ENCODE results near the gene ZAP70. TPM values are rescaled to one million over a fixed set of nuclear protein-coding genes. Genes with fewer than 3 reads are reported as not detected.

The ZAP70 gene
- total RNA-seq, 2 donors from 2014 or later, result 8.3 to 10.4 TPM

- Histone ChIP-seq H3K27ac (ENCODE audit: low read depth, low read length) (no peak overlapping the region), H3K27me3 (ENCODE audit: control insufficient read depth, insufficient read depth, low read length, poor library complexity, severe bottlenecking) (no peaks in the 10 kb centered on the region), H3K36me3 (ENCODE audit: control insufficient read depth, insufficient read depth, low read length) (no peaks in the 10 kb centered on the region), H3K9ac (ENCODE audit: extremely low read depth, low read length, poor library complexity, severe bottlenecking) (no peak overlapping the region), H3K9me3 (ENCODE audit: control insufficient read depth, low read length) (no peaks in the 10 kb centered on the region), H3K4me3 (ENCODE audit: low read length) (no peak overlapping the region), H3K4me1 (ENCODE audit: control insufficient read depth, insufficient read depth, low read length) (peaks cover 22% of the 10 kb centered on the region)
- peaks cover 56% of the 10 kb centered on the region for H3K4me1 Mint-ChIP-seq
- H3K36me3 Mint-ChIP-seq (ENCODE audit: low read depth), result no peaks in the 10 kb centered on the region
- peak overlapping the region; percentile 33 for H3K27ac Mint-ChIP-seq
- H3K4me3 Mint-ChIP-seq, result no peak overlapping the region
- H3K9me3 Mint-ChIP-seq, result no peaks in the 10 kb centered on the region
- TF ChIP-seq, protein P1, sequence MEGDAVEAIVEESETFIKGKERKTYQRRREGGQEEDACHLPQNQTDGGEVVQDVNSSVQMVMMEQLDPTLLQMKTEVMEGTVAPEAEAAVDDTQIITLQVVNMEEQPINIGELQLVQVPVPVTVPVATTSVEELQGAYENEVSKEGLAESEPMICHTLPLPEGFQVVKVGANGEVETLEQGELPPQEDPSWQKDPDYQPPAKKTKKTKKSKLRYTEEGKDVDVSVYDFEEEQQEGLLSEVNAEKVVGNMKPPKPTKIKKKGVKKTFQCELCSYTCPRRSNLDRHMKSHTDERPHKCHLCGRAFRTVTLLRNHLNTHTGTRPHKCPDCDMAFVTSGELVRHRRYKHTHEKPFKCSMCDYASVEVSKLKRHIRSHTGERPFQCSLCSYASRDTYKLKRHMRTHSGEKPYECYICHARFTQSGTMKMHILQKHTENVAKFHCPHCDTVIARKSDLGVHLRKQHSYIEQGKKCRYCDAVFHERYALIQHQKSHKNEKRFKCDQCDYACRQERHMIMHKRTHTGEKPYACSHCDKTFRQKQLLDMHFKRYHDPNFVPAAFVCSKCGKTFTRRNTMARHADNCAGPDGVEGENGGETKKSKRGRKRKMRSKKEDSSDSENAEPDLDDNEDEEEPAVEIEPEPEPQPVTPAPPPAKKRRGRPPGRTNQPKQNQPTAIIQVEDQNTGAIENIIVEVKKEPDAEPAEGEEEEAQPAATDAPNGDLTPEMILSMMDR (conservative IDR thresholded peaks at IDR 0.05), result no peak
- peak; percentile 47 for DNase-seq
- no peaks in the 10 kb centered on the region for H3K27me3 Mint-ChIP-seq (ENCODE audit: insufficient read depth)
- WGBS, 2 experiments (ENCODE audit: insufficient coverage in 1 of 2, insufficient read length in 1 of 2), result 90 to 100% methylated on average over 3 to 9 of the region's 9 CpGs
Measured at GRCh38 chr2:97715951-97716694, 2.7 kb downstream of the ZAP70 start.

- H3K4me3 Mint-ChIP-seq, result no peak overlapping the region
- Histone ChIP-seq H3K36me3 (ENCODE audit: control insufficient read depth, insufficient read depth, low read length) (no peaks in the 10 kb centered on the region), H3K4me1 (ENCODE audit: control insufficient read depth, insufficient read depth, low read length) (peaks cover 15% of the 10 kb centered on the region), H3K27ac (ENCODE audit: low read depth, low read length) (no peak overlapping the region), H3K27me3 (ENCODE audit: control insufficient read depth, insufficient read depth, low read length, poor library complexity, severe bottlenecking) (no peaks in the 10 kb centered on the region), H3K4me3 (ENCODE audit: low read length) (no peak overlapping the region), H3K9ac (ENCODE audit: extremely low read depth, low read length, poor library complexity, severe bottlenecking) (no peak overlapping the region), H3K9me3 (ENCODE audit: control insufficient read depth, low read length) (no peaks in the 10 kb centered on the region)
- H3K27me3 Mint-ChIP-seq (ENCODE audit: insufficient read depth), result no peaks in the 10 kb centered on the region
- H3K27ac Mint-ChIP-seq, result peak overlapping the region; percentile 33
- peak; percentile 37 for DNase-seq
- 94 to 97% methylated on average over 10 to 21 of the region's 21 CpGs for WGBS, 2 experiments (ENCODE audit: insufficient coverage in 1 of 2, insufficient read length in 1 of 2)
- H3K36me3 Mint-ChIP-seq (ENCODE audit: low read depth), result no peaks in the 10 kb centered on the region
- H3K4me1 Mint-ChIP-seq, result peaks cover 48% of the 10 kb centered on the region
- no peaks in the 10 kb centered on the region for H3K9me3 Mint-ChIP-seq
- TF ChIP-seq, protein P1 (conservative IDR thresholded peaks at IDR 0.05), result no peak
Measured at GRCh38 chr2:97716695-97717612, 3.6 kb downstream of the ZAP70 start.

DNA sequence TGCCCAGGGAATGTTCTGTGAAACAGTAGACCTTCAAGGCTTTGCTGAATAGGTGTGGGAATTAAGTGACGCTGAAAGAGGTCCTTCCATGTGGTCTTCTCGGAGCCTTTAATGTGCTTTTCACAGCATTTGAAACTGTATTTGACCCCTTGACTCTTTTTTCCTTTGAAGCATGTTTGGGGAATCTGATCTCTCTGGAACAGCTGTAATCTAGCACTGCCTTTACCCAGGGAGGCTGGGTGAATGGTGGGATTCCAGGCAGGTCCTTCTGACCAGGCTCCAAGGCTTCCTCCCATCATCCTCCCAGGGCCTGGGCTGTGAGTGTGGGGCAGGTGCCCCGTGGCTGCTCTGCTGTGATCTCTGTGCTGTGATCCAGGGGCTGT lies 4.2 kb downstream of the ZAP70 start:
- H3K27ac Mint-ChIP-seq, result peak overlapping the region; percentile 68
- no peak for DNase-seq
- 89 to 100% methylated on average over 3 of the region's 3 CpGs for WGBS, 2 experiments (ENCODE audit: insufficient coverage in 1 of 2, insufficient read length in 1 of 2)

More for the DNA sequence above, 4.2 kb downstream of the ZAP70 start:
- H3K27me3 ChIP-seq (ENCODE audit: control insufficient read depth, insufficient read depth, low read length, poor library complexity, severe bottlenecking), result no peaks in the 10 kb centered on the region
- Mint-ChIP-seq H3K4me1 (peaks cover 43% of the 10 kb centered on the region), H3K36me3 (ENCODE audit: low read depth) (no peaks in the 10 kb centered on the region), H3K9me3 (no peaks in the 10 kb centered on the region), H3K4me3 (no peak overlapping the region), H3K27me3 (ENCODE audit: insufficient read depth) (no peaks in the 10 kb centered on the region)
- TF ChIP-seq, protein P1 (conservative IDR thresholded peaks at IDR 0.05), result no peak
- no peaks in the 10 kb centered on the region for H3K9me3 ChIP-seq (ENCODE audit: control insufficient read depth, low read length)
- no peak overlapping the region for H3K4me3 ChIP-seq (ENCODE audit: low read length)
- no peaks in the 10 kb centered on the region for H3K36me3 ChIP-seq (ENCODE audit: control insufficient read depth, insufficient read depth, low read length)
- no peak overlapping the region for H3K27ac ChIP-seq (ENCODE audit: low read depth, low read length)
- H3K9ac ChIP-seq (ENCODE audit: extremely low read depth, low read length, poor library complexity, severe bottlenecking), result no peak overlapping the region
- peaks cover 10% of the 10 kb centered on the region for H3K4me1 ChIP-seq (ENCODE audit: control insufficient read depth, insufficient read depth, low read length)

All from endodermal cell (in vitro differentiated cells).